GM21717 (cell line): Measurements from ENCODE around the gene PUDP.
A peak's percentile ranks its signal among the peaks of the same experiment; 100 is the strongest.

Experiments used
- ATAC-seq: cut with Tn5 transposase; IDR thresholded peaks from one replicate; pipeline ENCODE4 v1.9.1; 2021; ENCODE audit warnings: mild to moderate bottlenecking, moderate library complexity; ENCODE audit not compliant: unreplicated experiment

PUDP gene

DNA sequence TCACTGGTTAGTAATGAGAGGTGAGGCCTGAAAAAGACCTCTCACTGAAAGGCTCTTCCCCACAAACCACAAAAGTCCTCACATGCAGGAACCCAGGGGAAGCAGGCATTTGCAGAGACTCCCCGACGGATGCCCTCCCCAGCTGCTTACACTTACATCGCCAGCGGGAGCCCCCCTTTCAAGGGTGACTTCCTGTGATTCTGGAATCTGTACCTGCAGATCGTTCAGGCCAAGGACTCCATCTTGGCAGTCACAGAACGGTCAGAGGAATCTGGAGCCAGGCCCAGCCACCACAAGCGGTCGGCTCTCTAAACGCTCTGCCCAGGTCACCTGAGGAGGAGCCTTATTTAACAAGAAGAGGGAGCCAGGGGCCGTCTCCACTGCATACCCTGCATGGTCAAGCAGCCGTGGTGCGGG, 71.7 kb downstream of the PUDP start:
- ATAC-seq: no peak

GRCh38 chrX:7074908-7075204, 73.1 kb downstream of the PUDP start:
- ATAC-seq: no peak

- no peak for ATAC-seq
Observed at GRCh38 chrX:7074148-7074907, 73.6 kb downstream of the PUDP start.

DNA sequence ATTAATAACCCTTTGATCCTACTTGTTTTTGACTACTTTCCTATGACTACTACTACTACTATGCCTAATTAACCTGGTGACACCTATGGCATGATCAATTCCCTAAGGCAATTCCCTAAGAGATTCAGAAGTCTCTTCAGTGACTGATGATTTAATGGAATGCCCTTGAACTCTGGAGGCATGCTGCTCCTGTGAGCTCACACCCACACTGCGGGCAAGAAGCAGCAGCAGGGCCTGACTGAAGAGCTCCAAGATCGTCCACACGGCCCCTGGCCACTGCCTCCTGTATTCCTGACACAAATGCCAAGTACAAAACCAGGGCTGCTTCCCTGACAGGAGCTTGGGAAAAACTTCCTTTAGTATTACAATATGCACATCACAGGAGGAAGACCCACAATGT, 74.6 kb downstream of the PUDP start:
- no peak for ATAC-seq

DNA sequence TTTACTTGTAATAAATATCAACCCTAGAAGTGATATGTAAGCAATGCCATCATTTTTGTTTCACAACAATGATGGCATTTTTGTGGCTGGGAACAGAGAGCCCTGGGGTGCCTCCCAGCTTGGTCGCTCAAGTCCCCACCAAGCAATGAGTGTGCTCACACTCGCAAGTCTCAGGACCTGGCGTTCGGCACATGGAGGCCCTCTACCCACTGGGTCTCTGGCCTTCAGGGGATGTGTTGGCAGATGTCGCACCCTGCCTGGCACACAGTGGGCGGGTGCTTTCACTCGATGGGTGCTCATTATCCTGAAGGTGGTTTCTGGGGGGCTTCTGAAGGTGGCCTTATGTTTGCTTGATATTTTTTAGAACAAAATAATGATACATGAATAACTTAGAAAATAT, 75.1 kb downstream of the PUDP start:
- ATAC-seq: no peak

- no peak for ATAC-seq
Observed at GRCh38 chrX:7071390-7071789, 76.6 kb downstream of the PUDP start.

GRCh38 chrX:7069556-7069955, 78.4 kb downstream of the PUDP start:
- no peak for ATAC-seq

GRCh38 chrX:7068939-7069367, 79.0 kb downstream of the PUDP start:
- no peak for ATAC-seq

- ATAC-seq: no peak
Observed at GRCh38 chrX:7067256-7067655, 80.7 kb downstream of the PUDP start.

GRCh38 chrX:7065473-7065872, 82.5 kb downstream of the PUDP start:
- ATAC-seq: no peak

DNA sequence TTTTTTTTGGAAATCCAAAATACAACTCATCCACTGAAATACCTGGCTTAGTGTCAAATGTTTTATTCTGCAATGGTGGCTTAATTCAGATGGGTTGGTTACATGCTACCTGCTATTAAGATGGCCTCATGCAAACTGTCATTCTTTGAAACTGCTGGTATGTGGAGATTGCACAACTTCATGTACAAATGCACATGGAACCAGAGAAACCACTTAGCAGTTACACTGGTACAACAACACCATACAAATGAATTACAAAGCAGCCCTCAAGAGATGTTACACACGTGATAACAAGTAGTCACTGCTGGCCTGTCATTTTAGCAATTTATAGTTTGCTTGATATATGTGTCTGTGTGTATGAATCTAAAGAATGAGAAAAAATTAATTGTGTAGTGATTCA, 85.0 kb downstream of the PUDP start:
- no peak for ATAC-seq

GRCh38 chrX:7062276-7062675, 85.7 kb downstream of the PUDP start:
- ATAC-seq: no peak

- no peak for ATAC-seq
Observed at GRCh38 chrX:7061429-7061828, 86.5 kb downstream of the PUDP start.

GRCh38 chrX:7060444-7060843, 87.5 kb downstream of the PUDP start:
- no peak for ATAC-seq

GRCh38 chrX:7059859-7060258, 88.1 kb downstream of the PUDP start:
- ATAC-seq: no peak

GRCh38 chrX:7059214-7059838, 88.6 kb downstream of the PUDP start:
- ATAC-seq: peak; percentile 96

DNA sequence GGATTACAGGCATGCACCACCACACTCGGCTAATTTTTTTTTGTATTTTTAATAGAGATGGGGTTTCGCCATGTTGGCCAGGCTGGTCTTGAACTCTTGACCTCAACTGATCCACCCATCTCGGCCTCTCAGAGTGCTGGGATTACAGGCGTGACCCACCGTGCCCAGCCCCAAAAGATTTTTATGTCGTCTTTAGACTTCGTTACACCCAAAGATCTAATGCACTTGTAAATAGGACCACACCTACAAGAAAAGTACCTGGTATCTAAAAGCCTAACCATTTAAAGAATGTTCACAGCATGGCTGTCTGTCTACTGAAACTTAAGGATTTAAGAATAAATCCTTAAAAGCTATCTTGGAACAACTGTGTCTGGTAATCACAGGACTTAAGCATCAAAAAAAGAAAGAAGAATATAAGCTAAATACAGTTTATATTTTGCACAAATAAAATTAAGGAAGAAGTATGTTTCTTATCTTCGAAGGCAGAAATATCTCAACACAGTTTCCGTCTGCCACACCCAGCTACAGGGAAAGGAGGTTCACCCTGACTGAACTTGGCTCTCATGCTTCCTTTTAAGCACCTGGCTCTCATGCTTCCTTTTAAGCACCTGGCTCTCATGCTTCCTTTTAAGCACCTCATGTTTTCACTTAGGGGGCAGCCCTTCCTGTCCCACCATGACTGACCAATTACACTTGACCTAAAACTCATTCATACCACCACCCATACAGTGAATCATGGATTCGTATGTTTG, 92.4 kb downstream of the PUDP start:
- no peak for ATAC-seq

- no peak for ATAC-seq
Observed at GRCh38 chrX:7054219-7055216, 93.4 kb downstream of the PUDP start.

DNA sequence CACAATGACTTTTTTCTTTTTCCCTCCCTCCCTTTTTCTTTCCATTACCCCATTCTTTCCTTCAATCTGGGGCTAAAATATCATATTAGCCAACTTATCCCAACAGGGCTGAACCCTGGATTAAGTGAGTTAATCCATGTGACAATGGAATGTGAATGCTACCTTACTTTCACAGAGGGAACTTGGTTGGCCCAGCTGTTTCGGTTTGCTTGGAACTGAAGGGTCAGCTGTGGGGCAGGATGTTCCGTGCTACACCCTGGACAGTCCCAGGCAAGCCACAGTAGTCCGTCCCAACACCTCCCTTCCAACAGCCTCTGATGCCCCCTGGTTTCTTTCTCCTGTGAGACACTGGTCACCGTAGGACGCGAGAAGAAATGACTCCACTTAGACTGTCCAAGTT, 95.4 kb downstream of the PUDP start:
- no peak for ATAC-seq

DNA sequence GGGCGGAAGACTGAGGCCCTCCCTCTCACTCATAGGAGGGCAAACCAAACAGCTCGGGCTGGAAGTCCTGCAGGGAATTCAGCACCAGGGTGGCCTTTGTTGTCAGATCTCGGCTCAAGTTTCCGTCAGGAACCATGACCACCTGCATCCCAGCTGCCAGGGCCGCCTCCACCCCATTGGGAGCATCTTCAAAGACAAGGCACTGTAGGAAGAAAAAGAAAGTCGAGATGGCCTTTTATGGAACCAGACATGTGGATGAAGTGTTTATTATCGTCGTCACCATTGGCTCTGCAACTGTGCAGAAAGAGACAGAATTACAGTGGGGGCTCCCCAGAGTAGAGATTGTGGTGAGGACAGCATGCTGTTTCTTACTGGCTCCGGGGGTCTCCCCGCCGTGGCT, 97.7 kb downstream of the PUDP start:
- ATAC-seq: no peak

DNA sequence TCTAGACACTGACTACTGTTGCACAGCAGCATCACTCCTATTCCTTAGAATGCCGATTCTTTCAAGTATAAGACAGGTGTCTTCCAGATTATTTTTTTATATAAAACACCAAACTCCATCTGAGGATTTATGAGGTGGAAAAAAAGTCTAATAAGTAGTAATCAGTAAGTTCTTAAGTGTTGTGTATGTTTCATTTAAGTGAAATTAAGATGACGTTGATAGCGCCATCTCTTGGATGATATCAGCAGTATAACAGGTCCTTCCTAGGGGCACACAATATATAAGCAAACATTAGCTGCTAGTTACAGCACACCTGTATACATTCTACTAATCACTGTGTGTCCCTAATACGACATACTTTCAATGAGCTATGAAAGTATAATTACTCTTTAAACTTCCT, 100.0 kb downstream of the PUDP start:
- no peak for ATAC-seq
